Measurements from ENCODE around the gene ATG2A.

- TF ChIP-seq CTCF (IDR thresholded peaks at IDR 0.05; ENCODE audit: poor library complexity) (no peak), EZH2 (IDR thresholded peaks at IDR 0.05; ENCODE audit: borderline replicate concordance) (no peak), EZH2phosphoT487 (IDR thresholded peaks at IDR 0.05; ENCODE audit: low read depth, severe bottlenecking, unreplicated experiment) (no peak)
These were observed 24.6 kb downstream of the ATG2A start for GRCh38 chr11:64892411-64892831.
